CD4-positive, alpha-beta T cell treated with Interleukin-4 for 1 hour (primary cell): ENCODE results near the gene ZNF420.
A peak's percentile ranks its signal among the peaks of the same experiment; 100 is the strongest.
"Not testable (repeated sequence)": the region's sequence is repeated elsewhere in the genome, so short reads cannot be mapped to it uniquely, and the experiment has no call there.

Experiments used
- DNase-seq, 2 donors: peaks; one replicate each; pipeline ENCODE4 v3.0.0-alpha.2; 2020 to 2022

The ZNF420 gene

GRCh38 chr19:37077934-37078716 is at the start of gene ZNF420:
Gene ZNF420, plus strand, starts transcription at chr19:37078433. Its CDS starts 10,686 bp downstream, at chr19:37089119.
- DNase-seq: peak; percentile 94 to 95

- DNase-seq: no peak
Measured at GRCh38 chr19:37045140-37045539, 33.1 kb upstream of the ZNF420 start.

- DNase-seq: no peak
Measured at GRCh38 chr19:37055330-37055729, 22.9 kb upstream of the ZNF420 start.

- no peak for DNase-seq
Measured at GRCh38 chr19:37056776-37057175, 21.5 kb upstream of the ZNF420 start.

- DNase-seq: no peak
Measured at GRCh38 chr19:37059142-37059541, 19.1 kb upstream of the ZNF420 start.

GRCh38 chr19:37064886-37065285 is 13.3 kb upstream of the ZNF420 start:
- DNase-seq: not testable (repeated sequence)

GRCh38 chr19:37074111-37074510 is 4.1 kb upstream of the ZNF420 start:
- no peak for DNase-seq

GRCh38 chr19:37074819-37075362 is 3.3 kb upstream of the ZNF420 start:
- no peak for DNase-seq

GRCh38 chr19:37076524-37076923 is 1.7 kb upstream of the ZNF420 start:
- DNase-seq: not testable (repeated sequence)

GRCh38 chr19:37077501-37077933 is 716 bp upstream of the ZNF420 start:
- DNase-seq: no peak

GRCh38 chr19:37078717-37079032 is 442 bp downstream of the ZNF420 start:
- no peak for DNase-seq

GRCh38 chr19:37079238-37079637 is 1.0 kb downstream of the ZNF420 start:
- no peak for DNase-seq

GRCh38 chr19:37082307-37082706 is 4.1 kb downstream of the ZNF420 start:
- no peak for DNase-seq

- no peak for DNase-seq
Measured at GRCh38 chr19:37087110-37087509, 8.9 kb downstream of the ZNF420 start.

GRCh38 chr19:37095859-37096258 is 17.6 kb downstream of the ZNF420 start:
- DNase-seq: no peak

- DNase-seq: no peak
Measured at GRCh38 chr19:37098570-37098969, 20.3 kb downstream of the ZNF420 start.

GRCh38 chr19:37104135-37104534 is 25.9 kb downstream of the ZNF420 start:
- DNase-seq: not testable (repeated sequence)

GRCh38 chr19:37111753-37112152 is 33.5 kb downstream of the ZNF420 start:
- not testable (repeated sequence) for DNase-seq

- no peak for DNase-seq
Measured at GRCh38 chr19:37114001-37114400, 35.8 kb downstream of the ZNF420 start.

- not testable (repeated sequence) for DNase-seq
Measured at GRCh38 chr19:37122093-37122492, 43.9 kb downstream of the ZNF420 start.

- DNase-seq: no peak
Measured at GRCh38 chr19:37127999-37128820, 50.0 kb downstream of the ZNF420 start.

- DNase-seq: no peak
Measured at GRCh38 chr19:37128821-37129177, 50.6 kb downstream of the ZNF420 start.

- DNase-seq: no peak
Measured at GRCh38 chr19:37136111-37136510, 57.9 kb downstream of the ZNF420 start.

GRCh38 chr19:37148214-37148613 is 70.0 kb downstream of the ZNF420 start:
- no peak for DNase-seq
